HepG2 (cell line): ENCODE measurements around the gene NCKIPSD. TPM values are rescaled to one million over a fixed set of nuclear protein-coding genes. Genes with fewer than 3 reads are reported as not detected.

Source experiments
- ARNTL ChIP-seq: sonication (generic); formaldehyde crosslinking; IDR thresholded peaks from 2 replicates; pipeline ENCODE4 v1.4.0; 2020; ENCODE audit warnings: mild to moderate bottlenecking, missing genetic modification reagents
- ATF1 ChIP-seq: IDR thresholded peaks from 2 replicates; pipeline ENCODE4 v1.6.1; 2016; ENCODE audit warnings: mild to moderate bottlenecking, control low read depth
- ETV5 ChIP-seq: IDR thresholded peaks from 2 replicates; pipeline ENCODE4 v1.6.1; 2018; ENCODE audit warnings: missing biosample characterization, missing genetic modification reagents, inconsistent platforms, borderline replicate concordance
- FOXC1 ChIP-seq: sonication (generic); formaldehyde crosslinking; IDR thresholded peaks from 2 replicates; pipeline ENCODE4 v1.8.0; 2022; ENCODE audit warnings: mild to moderate bottlenecking, missing genetic modification reagents, borderline replicate concordance
- FOXM1 ChIP-seq: sonication (generic); formaldehyde crosslinking; IDR thresholded peaks from 2 replicates; pipeline ENCODE4 v1.5.0; 2020; ENCODE audit warnings: missing genetic modification reagents
- MLXIP ChIP-seq: sonication (generic); formaldehyde crosslinking; IDR thresholded peaks from 2 replicates; pipeline ENCODE4 v1.9.0; 2021; ENCODE audit warnings: missing genetic modification reagents, borderline replicate concordance
- PREB ChIP-seq: sonication (generic); formaldehyde crosslinking; IDR thresholded peaks from 2 replicates; pipeline ENCODE4 v1.4.0; 2020; ENCODE audit warnings: missing genetic modification reagents
- ZBTB40 ChIP-seq, 2 experiments: fragments of 450-650 bp in 1 of 2; sonication (generic) in 1 of 2; formaldehyde crosslinking in 1 of 2; IDR thresholded peaks; 2 replicates each; pipeline versions ENCODE4 v1.6.1 to v1.8.0; 2016 to 2022; ENCODE audit warnings: antibody characterized with exemption in 1 of 2, mild to moderate bottlenecking in 1 of 2, missing genetic modification reagents in 1 of 2
- ZNF33A ChIP-seq: sonication (generic); formaldehyde crosslinking; IDR thresholded peaks from 2 replicates; pipeline ENCODE4 v1.5.1; 2020; ENCODE audit warnings: missing genetic modification reagents, mild to moderate bottlenecking, moderate library complexity, borderline replicate concordance
- ZNF350 ChIP-seq: sonication (generic); formaldehyde crosslinking; IDR thresholded peaks from 2 replicates; pipeline ENCODE4 v1.4.0; 2020; ENCODE audit warnings: mild to moderate bottlenecking, low read depth, missing genetic modification reagents, borderline replicate concordance
- ZNF501 ChIP-seq: sonication (generic); formaldehyde crosslinking; IDR thresholded peaks from 2 replicates; pipeline ENCODE4 v1.5.1; 2020; ENCODE audit warnings: mild to moderate bottlenecking, moderate library complexity, missing genetic modification reagents
- ZNF547 ChIP-seq: sonication (generic); formaldehyde crosslinking; IDR thresholded peaks from 2 replicates; pipeline ENCODE4 v1.5.1; 2020; ENCODE audit warnings: mild to moderate bottlenecking, missing genetic modification reagents
- ZNF615 ChIP-seq: sonication (generic); formaldehyde crosslinking; IDR thresholded peaks from 2 replicates; pipeline ENCODE4 v1.5.0; 2020; ENCODE audit warnings: mild to moderate bottlenecking, missing genetic modification reagents, borderline replicate concordance
- ZNF747 ChIP-seq: sonication (generic); formaldehyde crosslinking; IDR thresholded peaks from 2 replicates; pipeline ENCODE4 v1.8.1; 2023; ENCODE audit warnings: missing genetic modification reagents, mild to moderate bottlenecking, borderline replicate concordance
- polyA plus RNA-seq, 8 experiments: library from polyadenylated mRNA; depleted of rRNA in 3 of 8; stranded (reverse) in 7 of 8; unstranded in 1 of 8; fragments of >200 nt; fragmentation: Illumina TruSeq in 4 of 8; extraction: Trizol in 4 of 8; gene quantifications; 2 replicates each; pipeline versions ENCODE4 v1.2.1 to v1.2.3, GENCODE V29; 2011 to 2016; ENCODE audit warnings: low read depth in 4 of 8, missing spikeins in 1 of 8, mixed read lengths in 1 of 8; ENCODE audit not compliant: insufficient read depth in 1 of 8
- total RNA-seq, 5 experiments: library from RNA; depleted of rRNA; stranded (reverse); fragments of >200 nt; fragmentation: Illumina TruSeq; extraction: Trizol; gene quantifications; 2 replicates each; pipeline ENCODE4 v1.2.3, GENCODE V29; 2016; ENCODE audit warnings: low read depth in 1 of 5

The NCKIPSD gene
- total and polyA plus RNA-seq, 2 of the 13 experiments (the other 11 are each of a cell fraction or from before 2014, with no cell fraction given), result 13.5 to 35.2 TPM

- TF ChIP-seq ZNF547 (CRISPR knock-in tag) (peak; percentile 91), ZNF501 (CRISPR knock-in tag) (peak; percentile 83; the same call in 1 of the 2 replicates), ZNF615 (CRISPR knock-in tag) (no peak), FOXC1 (CRISPR knock-in tag) (no peak), PREB (CRISPR knock-in tag) (no peak), ATF1 (CRISPR knock-in tag) (no peak), ETV5 (CRISPR knock-in tag) (no peak; the same call in none of the 2 replicates), FOXM1 (no peak), ZNF33A (CRISPR knock-in tag) (no peak), ZNF747 (CRISPR knock-in tag) (no peak; the same call in 1 of the 2 replicates), MLXIP (CRISPR knock-in tag) (no peak), ZNF350 (no peak), ARNTL (CRISPR knock-in tag) (peak; percentile 79), ZBTB40 (IDR thresholded peaks at IDR 0.05) (no peak), ZBTB40 (CRISPR knock-in tag; IDR thresholded peaks at IDR 0.05) (no peak)
These were observed at the start of gene NCKIPSD (continued) for GRCh38 chr3:48685603-48686511.
